Measurements from ENCODE around the gene ZDHHC7. TPM values are rescaled to one million over a fixed set of nuclear protein-coding genes. Genes with fewer than 3 reads are reported as not detected.

The ZDHHC7 gene
- total RNA-seq, 1 experiment from 2014 or later: 39.1 TPM

- Mint-ChIP-seq H3K27ac (no peak overlapping the region; a peak in 2 of 7 replicates), H3K9me3 (no peaks in the 10 kb centered on the region), H3K4me3 (no peak overlapping the region), H3K27me3 (ENCODE audit: low read depth) (peaks cover 2% of the 10 kb centered on the region; the same call in 1 of the 2 replicates), H3K4me1 (peaks cover 2 to 21% of the 10 kb centered on the region in 2 experiments; a peak in 2 of 4 replicates), H3K36me3 (ENCODE audit: insufficient read depth in 1 of 3, low read depth in 3 of 3) (no peaks in the 10 kb centered on the region)
- Histone ChIP-seq H2AK5ac (ENCODE audit: insufficient read length, low read length) (no peak overlapping the region), H3K18ac (ENCODE audit: insufficient read length, low read depth, low read length) (no peak overlapping the region), H2BK12ac (ENCODE audit: insufficient read length, low read depth, low read length) (no peak overlapping the region), H3K27ac (ENCODE audit: insufficient read length, low read depth, low read length) (no peak overlapping the region), H2AFZ (ENCODE audit: low read length) (no peak overlapping the region), H3K14ac (ENCODE audit: insufficient read depth, low read length) (no peak overlapping the region; the same call in 1 of the 2 replicates), H2BK120ac (ENCODE audit: low read depth, low read length, poor library complexity, severe bottlenecking) (no peak overlapping the region), H4K8ac (replicated peaks; ENCODE audit: insufficient read length, low read depth, low read length) (no peak overlapping the region), H4K91ac (ENCODE audit: insufficient read length, low read depth, low read length) (no peak overlapping the region), H2BK15ac (ENCODE audit: low read depth, low read length) (no peak overlapping the region), H3K9ac (ENCODE audit: extremely low read depth, insufficient read length, low read length) (no peak overlapping the region), H4K20me1 (ENCODE audit: control insufficient read depth, insufficient read depth, insufficient read length) (no peaks in the 10 kb centered on the region), H3K56ac (ENCODE audit: insufficient read length, low read depth, low read length) (no peak overlapping the region), H3K9me3 (ENCODE audit: control insufficient read depth, low read depth, low read length) (no peaks in the 10 kb centered on the region), H3T11ph (ENCODE audit: low read length) (no peak overlapping the region), H4K5ac (ENCODE audit: insufficient read length, low read depth, low read length) (no peak overlapping the region), H3K79me2 (ENCODE audit: insufficient read depth, low read length) (no peaks in the 10 kb centered on the region), H2BK20ac (ENCODE audit: low read depth, low read length, poor library complexity, severe bottlenecking) (no peak overlapping the region), H3K79me1 (ENCODE audit: insufficient read depth, low read depth, low read length, poor library complexity, severe bottlenecking) (no peaks in the 10 kb centered on the region), H3K23me2 (ENCODE audit: insufficient read length, low read depth, low read length, poor library complexity, severe bottlenecking) (no peaks in the 10 kb centered on the region), H3K4me1 (ENCODE audit: insufficient read depth, low read length) (no peaks in the 10 kb centered on the region; the same call in 1 of the 2 replicates), H3K27me3 (ENCODE audit: insufficient read depth, low read length) (no peaks in the 10 kb centered on the region), H3K4me2 (ENCODE audit: insufficient read depth, insufficient read length, low read length) (no peak overlapping the region), H2BK5ac (ENCODE audit: insufficient read length, low read length) (no peak overlapping the region), H3K23ac (ENCODE audit: insufficient read length, low read depth, low read length) (no peak overlapping the region), H3K4ac (ENCODE audit: low read depth, low read length) (no peak overlapping the region)
- DNase-seq: no peak
- no CpG with 5 or more reads among the region's 23 CpGs for WGBS (ENCODE audit: extremely low coverage, insufficient read length, low lambda C conversion rate)
- TF ChIP-seq CTCF (conservative IDR thresholded peaks at IDR 0.05): no peak
Observed at GRCh38 chr16:84924331-84925091, 86.8 kb downstream of the ZDHHC7 start.

Other genes with a start within 250 kb of the ZDHHC7 start
- gene CRISPLD2, start 191.6 kb downstream of the ZDHHC7 start, total RNA-seq (2021): 2.1 and 2.3 TPM in 2 replicates
- gene KIAA0513, start 16.3 kb upstream of the ZDHHC7 start, total RNA-seq (2021): 3.8 and 4.7 TPM in 2 replicates
- gene CIBAR2, start 100.9 kb upstream of the ZDHHC7 start, total RNA-seq (2021): not detected in 2 replicates

Measured in H9 (cell line).